ENCODE data around the gene MORN1. TPM values are rescaled to one million over a fixed set of nuclear protein-coding genes. Genes with fewer than 3 reads are reported as not detected.

The MORN1 gene
- total RNA-seq, 4 donors from 2014 or later = 3.0 to 34.0 (median 12.5) TPM

DNA sequence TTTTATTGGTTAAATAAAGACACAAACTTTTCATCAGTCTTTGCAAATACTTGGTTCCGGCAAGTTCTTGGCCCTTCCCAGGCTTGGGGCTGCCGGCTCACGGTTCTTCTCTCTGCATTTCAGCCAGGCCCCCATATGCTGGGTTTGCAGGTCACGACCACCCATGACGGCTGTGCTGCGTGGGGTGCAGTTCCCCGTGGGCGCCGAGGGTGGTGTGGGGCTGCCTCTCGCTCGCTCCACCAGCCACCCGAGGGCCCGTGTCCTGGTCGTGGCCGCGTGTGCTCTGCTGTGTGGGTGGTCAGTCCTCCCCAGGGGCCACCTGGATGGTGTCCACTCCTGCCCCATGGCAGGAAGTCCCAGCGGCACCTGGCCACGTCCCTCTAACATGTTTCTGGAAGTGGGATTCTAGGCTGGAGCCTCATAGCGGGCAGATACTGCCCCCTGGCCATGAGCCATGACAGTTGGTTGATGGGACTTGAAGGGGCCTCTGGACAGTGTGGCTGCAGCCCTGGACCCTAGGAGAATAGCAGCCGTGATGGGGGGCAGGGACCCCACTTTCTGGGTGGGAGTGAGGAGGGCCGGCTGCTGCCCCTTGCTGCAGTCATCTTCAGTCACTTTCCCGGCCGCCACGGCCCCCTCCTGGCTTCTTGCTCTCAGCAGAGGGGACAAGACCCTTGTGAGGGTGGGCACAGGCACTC is 117.0 kb downstream of the MORN1 start:
- intact Hi-C loops (cut with DNase I; ENCODE audit: low total_unique reads) (no loop called here), in situ Hi-C loops (cut with MboI; ENCODE audit: low pct_ligation_motif_present in 1 of 4, low pct_unique_long_range_greater_than_20kb in 1 of 4, low sequenced_read_pairs in 3 of 4) (no loop called here)
- Histone ChIP-seq H3K9me3 (no peaks in the 10 kb centered on the region), H3K27ac (peak overlapping the region; percentile 66 to 76 (median 70)), H3K36me3 (no peaks in the 10 kb centered on the region), H3K27me3 (no peaks in the 10 kb centered on the region), H3K4me1 (peaks cover 80 to 98% (median 94%) of the 10 kb centered on the region in 4 donors), H3K4me3 (no peak overlapping the region)
- WGBS, 2 donors (ENCODE audit: low coverage in 1 of 2) = 67 to 90% methylated on average over 3 to 22 of the region's 24 CpGs
- TF ChIP-seq EP300 (IDR thresholded peaks at IDR 0.05; ENCODE audit: low read depth) (no peak), POLR2A (IDR thresholded peaks at IDR 0.05) (no peak), POLR2AphosphoS5 (IDR thresholded peaks at IDR 0.05) (no peak)
- TF ChIP-seq, protein P1, sequence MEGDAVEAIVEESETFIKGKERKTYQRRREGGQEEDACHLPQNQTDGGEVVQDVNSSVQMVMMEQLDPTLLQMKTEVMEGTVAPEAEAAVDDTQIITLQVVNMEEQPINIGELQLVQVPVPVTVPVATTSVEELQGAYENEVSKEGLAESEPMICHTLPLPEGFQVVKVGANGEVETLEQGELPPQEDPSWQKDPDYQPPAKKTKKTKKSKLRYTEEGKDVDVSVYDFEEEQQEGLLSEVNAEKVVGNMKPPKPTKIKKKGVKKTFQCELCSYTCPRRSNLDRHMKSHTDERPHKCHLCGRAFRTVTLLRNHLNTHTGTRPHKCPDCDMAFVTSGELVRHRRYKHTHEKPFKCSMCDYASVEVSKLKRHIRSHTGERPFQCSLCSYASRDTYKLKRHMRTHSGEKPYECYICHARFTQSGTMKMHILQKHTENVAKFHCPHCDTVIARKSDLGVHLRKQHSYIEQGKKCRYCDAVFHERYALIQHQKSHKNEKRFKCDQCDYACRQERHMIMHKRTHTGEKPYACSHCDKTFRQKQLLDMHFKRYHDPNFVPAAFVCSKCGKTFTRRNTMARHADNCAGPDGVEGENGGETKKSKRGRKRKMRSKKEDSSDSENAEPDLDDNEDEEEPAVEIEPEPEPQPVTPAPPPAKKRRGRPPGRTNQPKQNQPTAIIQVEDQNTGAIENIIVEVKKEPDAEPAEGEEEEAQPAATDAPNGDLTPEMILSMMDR (IDR thresholded peaks at IDR 0.05) = no peak
- DNase-seq = no peak

DNA sequence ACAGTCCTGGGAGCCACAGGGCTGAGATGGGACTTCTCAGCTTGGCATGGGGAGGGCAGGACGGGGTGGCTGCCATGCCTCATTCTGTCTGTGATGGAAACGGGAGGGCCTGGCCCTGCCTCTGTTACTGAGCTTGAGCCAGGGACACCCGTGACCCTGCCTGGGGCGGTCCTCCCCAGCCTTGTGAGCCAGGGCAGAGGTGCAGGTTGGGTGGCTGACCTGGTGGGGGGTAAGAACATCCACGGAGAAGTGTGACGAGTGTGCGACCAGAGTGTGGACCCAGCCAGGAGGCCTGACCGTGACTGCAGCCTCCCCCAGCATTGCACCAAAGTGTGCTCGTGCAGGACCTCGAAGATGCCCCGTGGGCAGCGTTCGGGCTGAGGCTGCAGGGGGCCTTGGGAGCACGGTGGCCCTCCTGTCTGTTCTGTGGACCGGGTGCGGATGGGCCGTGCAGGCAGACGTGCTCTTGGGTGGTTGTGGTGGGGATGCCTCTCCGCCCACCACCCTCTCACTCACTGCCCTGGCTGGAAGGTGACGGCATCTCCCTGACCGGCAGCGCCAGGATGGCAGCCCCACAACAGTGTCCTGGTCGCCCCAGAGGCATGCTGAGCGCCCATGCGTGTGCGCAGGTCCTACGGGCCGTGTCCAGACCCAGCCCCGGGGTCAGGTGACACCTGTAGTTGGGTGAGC is 117.8 kb downstream of the MORN1 start:
- H3K9me3 ChIP-seq = no peaks in the 10 kb centered on the region
- TF ChIP-seq, protein P1 (IDR thresholded peaks at IDR 0.05) = no peak
- no peak for TF ChIP-seq POLR2A (IDR thresholded peaks at IDR 0.05)
- TF ChIP-seq POLR2AphosphoS5 (IDR thresholded peaks at IDR 0.05) = no peak
- no peak for TF ChIP-seq EP300 (IDR thresholded peaks at IDR 0.05; ENCODE audit: low read depth)
- H3K4me1 ChIP-seq = peaks cover 73 to 96% (median 89%) of the 10 kb centered on the region in 4 donors
- 79% methylated on average over 29 of the region's 29 CpGs; no CpG with 5 or more reads in 1 of the 2 donors for WGBS, 2 donors (ENCODE audit: low coverage in 1 of 2)
- H3K27ac ChIP-seq = peak overlapping the region; percentile 33 to 76 (median 70)
- H3K27me3 ChIP-seq = no peaks in the 10 kb centered on the region
- intact Hi-C loops (cut with DNase I; ENCODE audit: low total_unique reads) = no loop called here
- no peaks in the 10 kb centered on the region for H3K36me3 ChIP-seq
- in situ Hi-C loops (cut with MboI; ENCODE audit: low pct_ligation_motif_present in 1 of 4, low pct_unique_long_range_greater_than_20kb in 1 of 4, low sequenced_read_pairs in 3 of 4) = no loop called here
- no peak overlapping the region for H3K4me3 ChIP-seq
- DNase-seq = no peak

DNA sequence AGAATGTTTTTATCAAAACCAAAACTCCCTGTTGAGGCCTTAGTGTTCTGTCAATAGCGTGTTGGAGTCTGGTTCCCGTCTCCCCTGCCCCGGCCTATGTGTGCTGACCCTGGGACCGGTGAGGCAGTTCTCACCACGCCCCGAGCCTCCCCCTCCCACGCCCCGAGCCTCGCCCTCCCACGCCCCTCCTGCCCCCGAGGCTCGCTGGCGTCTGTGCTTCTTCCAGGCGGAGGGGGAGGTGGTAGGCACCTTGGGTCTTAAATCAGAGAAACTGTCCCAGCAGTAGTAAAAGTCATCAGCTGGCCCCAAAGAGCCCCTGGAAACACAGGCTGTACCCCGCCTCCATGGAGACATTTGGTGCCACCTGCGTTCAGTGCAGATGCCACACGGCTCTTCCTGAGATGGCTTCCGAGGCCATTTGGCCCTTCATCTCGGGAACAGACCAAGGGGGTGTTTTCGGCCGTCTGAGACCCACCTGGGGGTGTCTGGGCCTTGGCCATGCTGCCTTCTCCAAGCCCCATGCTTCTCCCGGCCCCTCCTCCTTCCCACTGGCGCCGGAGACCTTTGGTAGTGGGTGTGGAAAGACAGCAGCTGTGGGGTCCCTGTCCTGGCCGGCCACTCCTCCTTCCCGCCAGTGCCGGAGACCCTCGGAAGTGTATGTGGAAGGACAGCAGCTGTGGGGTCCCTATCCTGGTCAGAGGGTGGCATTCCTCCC is 118.5 kb downstream of the MORN1 start:
- H3K4me3 ChIP-seq = no peak overlapping the region
- DNase-seq = no peak
- in situ Hi-C loops (cut with MboI; ENCODE audit: low pct_ligation_motif_present in 1 of 4, low pct_unique_long_range_greater_than_20kb in 1 of 4, low sequenced_read_pairs in 3 of 4) = no loop called here
- peak overlapping the region; percentile 33 to 76 (median 70) for H3K27ac ChIP-seq
- WGBS, 2 donors (ENCODE audit: low coverage in 1 of 2) = 58 to 60% methylated on average over 2 to 28 of the region's 28 CpGs
- TF ChIP-seq POLR2A (IDR thresholded peaks at IDR 0.05) = no peak
- TF ChIP-seq, protein P1 (IDR thresholded peaks at IDR 0.05) = no peak
- no peak for TF ChIP-seq POLR2AphosphoS5 (IDR thresholded peaks at IDR 0.05)
- no peak for TF ChIP-seq EP300 (IDR thresholded peaks at IDR 0.05; ENCODE audit: low read depth)
- intact Hi-C loops (cut with DNase I; ENCODE audit: low total_unique reads) = no loop called here
- peaks cover 66 to 96% (median 87%) of the 10 kb centered on the region in 4 donors for H3K4me1 ChIP-seq
- H3K9me3 ChIP-seq = no peaks in the 10 kb centered on the region
- no peaks in the 10 kb centered on the region for H3K27me3 ChIP-seq
- H3K36me3 ChIP-seq = no peaks in the 10 kb centered on the region
